Measurements from ENCODE around the gene SAPCD2. TPM values are rescaled to one million over a fixed set of nuclear protein-coding genes. Genes with fewer than 3 reads are reported as not detected.
A peak's percentile ranks its signal among the peaks of the same experiment; 100 is the strongest.

The SAPCD2 gene
- total RNA-seq, 1 experiment from 2014 or later: 30.6 TPM

GRCh38 chr9:137112564-137113384 lies 42.4 kb upstream of the SAPCD2 start:
- no peak overlapping the region for H3K27ac ChIP-seq (ENCODE audit: low read depth, low read length, poor library complexity, severe bottlenecking)
- no peaks in the 10 kb centered on the region for H3K9me3 ChIP-seq (ENCODE audit: low read depth, low read length, poor library complexity, severe bottlenecking)
- peaks cover 7% of the 10 kb centered on the region for H3K4me1 ChIP-seq (ENCODE audit: insufficient read depth, low read length, poor library complexity, severe bottlenecking)
- H3K27me3 ChIP-seq (replicated peaks; ENCODE audit: insufficient read depth, low read depth, low read length, poor library complexity): no peaks in the 10 kb centered on the region
- no peak for DNase-seq (ENCODE audit: low spot score)
- no peak overlapping the region for H3K4me3 ChIP-seq (ENCODE audit: low read depth, low read length, poor library complexity, severe bottlenecking)
- POLR2A ChIA-PET (ENCODE audit: low non-redundant PET): no interaction called here
- TF ChIP-seq EZH2 (IDR thresholded peaks at IDR 0.05; ENCODE audit: borderline replicate concordance, low read depth, low read length, poor library complexity, severe bottlenecking): no peak
- H3K36me3 ChIP-seq (ENCODE audit: insufficient read depth, low read length, poor library complexity, severe bottlenecking): peaks cover 27% of the 10 kb centered on the region
- intact Hi-C loops (cut with micrococcal nuclease; ENCODE audit: unreplicated experiment): no loop called here
- BruUV-seq (replicated peaks): TSS peak; percentile 40
- CTCF ChIA-PET: no interaction called here

- Histone ChIP-seq H3K4me1 (ENCODE audit: insufficient read depth, low read length, poor library complexity, severe bottlenecking) (peaks cover 7% of the 10 kb centered on the region), H3K9me3 (ENCODE audit: low read depth, low read length, poor library complexity, severe bottlenecking) (no peaks in the 10 kb centered on the region), H3K27me3 (replicated peaks; ENCODE audit: insufficient read depth, low read depth, low read length, poor library complexity) (no peaks in the 10 kb centered on the region), H3K36me3 (ENCODE audit: insufficient read depth, low read length, poor library complexity, severe bottlenecking) (peaks cover 35% of the 10 kb centered on the region), H3K27ac (ENCODE audit: low read depth, low read length, poor library complexity, severe bottlenecking) (no peak overlapping the region), H3K4me3 (ENCODE audit: low read depth, low read length, poor library complexity, severe bottlenecking) (no peak overlapping the region)
- POLR2A ChIA-PET (ENCODE audit: low non-redundant PET): no interaction called here
- BruUV-seq (replicated peaks): no TSS peak
- no peak for TF ChIP-seq EZH2 (IDR thresholded peaks at IDR 0.05; ENCODE audit: borderline replicate concordance, low read depth, low read length, poor library complexity, severe bottlenecking)
- no peak for TF ChIP-seq CTCF (conservative IDR thresholded peaks at IDR 0.05; ENCODE audit: low read depth, low read length)
- no peak for DNase-seq (ENCODE audit: low spot score)
- intact Hi-C loops (cut with micrococcal nuclease; ENCODE audit: unreplicated experiment): no loop called here
- CTCF ChIA-PET: no interaction called here
Measured at GRCh38 chr9:137111788-137112563, 41.6 kb upstream of the SAPCD2 start.

GRCh38 chr9:137110911-137111787 lies 40.8 kb upstream of the SAPCD2 start:
- H3K4me3 ChIP-seq (ENCODE audit: low read depth, low read length, poor library complexity, severe bottlenecking): no peak overlapping the region

More at GRCh38 chr9:137110911-137111787, 40.8 kb upstream of the SAPCD2 start:
- no peak for TF ChIP-seq CTCF (conservative IDR thresholded peaks at IDR 0.05; ENCODE audit: low read depth, low read length)
- no peak for TF ChIP-seq EZH2 (IDR thresholded peaks at IDR 0.05; ENCODE audit: borderline replicate concordance, low read depth, low read length, poor library complexity, severe bottlenecking)
- ChIA-PET CTCF (no interaction called here), POLR2A (ENCODE audit: low non-redundant PET) (no interaction called here)
- Histone ChIP-seq H3K9me3 (ENCODE audit: low read depth, low read length, poor library complexity, severe bottlenecking) (no peaks in the 10 kb centered on the region), H3K4me1 (ENCODE audit: insufficient read depth, low read length, poor library complexity, severe bottlenecking) (peaks cover 7% of the 10 kb centered on the region), H3K36me3 (ENCODE audit: insufficient read depth, low read length, poor library complexity, severe bottlenecking) (peaks cover 36% of the 10 kb centered on the region), H3K27ac (ENCODE audit: low read depth, low read length, poor library complexity, severe bottlenecking) (no peak overlapping the region), H3K27me3 (replicated peaks; ENCODE audit: insufficient read depth, low read depth, low read length, poor library complexity) (no peaks in the 10 kb centered on the region)
- BruUV-seq (replicated peaks): no TSS peak
- DNase-seq (ENCODE audit: low spot score): no peak
- intact Hi-C loops (cut with micrococcal nuclease; ENCODE audit: unreplicated experiment): no loop called here
